ENCODE measurements around the gene CACNA1D.

The CACNA1D gene

DNA sequence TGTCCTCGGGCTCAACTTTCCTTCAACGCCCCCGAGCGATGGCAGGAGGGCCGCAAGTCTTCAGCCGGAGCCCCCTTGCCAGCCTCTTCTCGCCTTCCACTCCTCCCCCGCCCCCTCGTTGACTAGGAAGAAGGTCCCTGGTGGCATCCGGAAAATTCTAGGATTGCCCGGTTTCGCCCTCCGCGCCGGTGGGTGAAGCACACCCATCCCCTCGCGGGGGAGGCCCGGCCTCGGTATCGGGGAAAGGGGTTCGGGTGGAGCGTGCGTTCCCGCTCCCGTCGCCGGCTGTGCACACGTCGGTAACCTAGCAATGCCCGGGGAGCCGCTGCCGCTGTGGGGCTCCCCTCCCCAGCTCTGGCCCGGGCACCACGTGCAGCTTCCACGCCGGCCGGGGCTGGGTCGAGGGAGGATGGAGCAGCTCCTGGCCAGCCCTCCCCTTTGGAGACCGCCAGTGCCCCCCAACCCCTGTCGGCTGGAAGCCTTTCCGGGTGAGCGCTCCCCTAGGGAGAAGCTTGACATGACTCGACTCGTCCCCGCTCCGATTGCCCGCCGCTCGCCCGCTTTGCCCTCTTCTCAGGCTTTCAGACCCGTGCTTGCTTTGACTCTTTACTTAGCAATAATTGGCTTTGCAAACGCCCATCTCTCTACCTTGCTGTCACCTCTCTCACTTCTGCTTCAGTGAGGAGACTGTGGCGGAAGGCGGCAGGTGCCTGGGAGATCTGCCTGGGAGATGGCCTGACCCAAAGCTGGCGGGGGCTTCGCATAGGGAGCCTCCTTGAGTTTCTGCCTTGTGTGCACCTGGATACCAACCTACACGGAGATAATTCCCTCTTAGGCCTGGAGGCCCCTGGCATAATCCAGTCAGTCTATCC lies 1.3 kb downstream of the CACNA1D start:
- no peak for DNase-seq (ENCODE audit: low read depth in 3 of 3)

- no peak for DNase-seq (ENCODE audit: low read depth in 3 of 3)
Measured at GRCh38 chr3:53496392-53496670, 1.9 kb downstream of the CACNA1D start.

DNA sequence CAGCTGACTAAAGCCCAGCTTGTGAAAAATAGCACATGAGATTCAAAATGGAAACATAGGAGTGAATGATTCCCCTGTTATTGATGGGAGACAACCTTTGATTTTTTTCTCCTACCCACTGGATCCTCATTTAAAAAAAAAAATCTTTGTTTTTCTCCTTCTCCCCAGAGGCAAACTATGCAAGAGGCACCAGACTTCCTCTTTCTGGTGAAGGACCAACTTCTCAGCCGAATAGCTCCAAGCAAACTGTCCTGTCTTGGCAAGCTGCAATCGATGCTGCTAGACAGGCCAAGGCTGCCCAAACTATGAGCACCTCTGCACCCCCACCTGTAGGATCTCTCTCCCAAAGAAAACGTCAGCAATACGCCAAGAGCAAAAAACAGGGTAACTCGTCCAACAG lies 2.6 kb downstream of the CACNA1D start:
- DNase-seq (ENCODE audit: low read depth in 3 of 3), result no peak

- DNase-seq (ENCODE audit: low read depth in 3 of 3), result no peak
Measured at GRCh38 chr3:53498806-53499641, 4.6 kb downstream of the CACNA1D start.

DNA sequence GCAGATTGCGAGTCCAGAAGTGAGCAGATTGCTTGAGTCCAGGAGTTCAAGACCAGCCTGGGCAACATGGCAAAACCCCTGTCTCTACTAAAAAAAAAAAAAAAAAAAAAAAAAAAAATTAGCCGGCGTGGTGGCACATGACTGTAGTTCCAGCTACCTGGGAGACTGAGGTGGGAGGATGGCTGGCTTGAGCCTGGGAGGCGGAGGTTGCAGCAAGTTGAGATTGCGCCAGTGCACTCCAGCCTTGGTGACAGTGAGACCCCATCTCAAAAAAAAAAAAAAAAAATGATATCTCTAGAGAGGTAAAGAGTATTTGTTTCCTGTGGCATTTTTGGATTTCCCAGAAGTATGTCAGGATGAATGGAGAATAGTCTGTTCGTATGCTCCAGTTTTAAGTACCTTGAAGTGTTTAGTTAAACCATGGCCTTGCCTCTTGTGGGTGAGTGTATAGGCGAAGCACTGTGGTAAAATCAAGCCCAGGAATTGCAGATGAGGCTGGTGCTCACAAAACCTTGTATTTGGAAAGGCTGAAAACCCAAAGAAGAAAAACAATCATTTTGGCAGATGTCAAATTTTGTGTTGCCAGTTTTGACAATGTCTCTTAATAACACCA lies 5.9 kb downstream of the CACNA1D start:
- DNase-seq (ENCODE audit: low read depth in 3 of 3), result no peak

DNA sequence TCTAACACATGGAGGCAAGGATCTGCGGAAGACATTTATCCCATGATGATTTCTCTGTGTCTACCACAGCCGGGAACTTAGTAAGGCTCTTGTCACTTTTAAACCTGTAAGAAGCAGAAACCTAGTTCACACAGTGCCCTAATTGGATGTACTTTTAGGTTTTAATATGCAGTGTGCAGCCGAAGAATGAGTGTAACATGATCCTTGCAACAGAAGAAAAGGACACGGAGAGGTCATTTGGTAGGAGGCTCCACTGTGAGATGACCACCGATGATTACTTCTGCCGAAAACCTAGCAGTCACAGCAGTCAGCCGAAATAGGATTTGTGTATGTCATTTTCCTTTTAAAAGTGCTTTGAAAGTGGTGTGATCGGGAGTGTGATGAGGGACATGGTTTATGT lies 6.8 kb downstream of the CACNA1D start:
- DNase-seq (ENCODE audit: low read depth in 3 of 3), result no peak

DNA sequence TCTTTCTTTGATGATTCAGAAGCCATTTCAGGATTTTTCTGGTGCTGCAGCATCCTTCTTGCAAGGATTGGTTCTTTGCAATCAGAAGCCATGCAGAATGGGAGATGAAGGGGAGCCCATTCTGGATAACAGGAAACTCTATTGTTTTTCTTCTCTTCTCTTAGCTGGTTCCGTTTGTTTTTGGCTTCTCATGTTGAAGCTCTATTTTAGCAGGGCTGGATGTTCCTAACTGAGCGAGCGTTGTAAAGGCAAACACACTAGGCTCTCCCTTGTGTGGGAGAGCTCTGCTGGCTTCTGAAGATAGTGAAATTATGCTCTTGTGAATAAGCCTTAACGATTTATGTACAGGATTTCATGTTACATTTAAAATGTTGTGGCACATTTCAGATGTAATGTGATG lies 8.3 kb downstream of the CACNA1D start:
- DNase-seq (ENCODE audit: low read depth in 3 of 3), result no peak

DNA sequence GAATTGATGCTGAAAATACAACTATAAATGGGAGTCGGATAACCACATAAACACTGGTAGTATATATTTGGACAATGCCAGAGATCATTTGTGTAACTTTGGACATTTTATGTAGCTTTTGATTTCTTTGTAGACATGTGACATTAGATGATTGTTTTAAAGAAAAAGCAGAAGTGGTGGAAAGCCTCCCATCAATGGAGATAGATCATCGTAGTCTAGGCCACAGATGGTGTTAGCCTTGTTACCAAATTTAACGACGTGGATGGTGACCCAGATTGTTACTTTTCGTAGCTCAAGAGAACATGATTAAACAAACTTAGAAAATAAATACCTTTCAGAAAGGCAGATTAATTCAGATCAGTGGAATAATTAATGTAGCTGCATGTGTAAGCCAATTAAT lies 8.8 kb downstream of the CACNA1D start:
- no peak for DNase-seq (ENCODE audit: low read depth in 3 of 3)

DNA sequence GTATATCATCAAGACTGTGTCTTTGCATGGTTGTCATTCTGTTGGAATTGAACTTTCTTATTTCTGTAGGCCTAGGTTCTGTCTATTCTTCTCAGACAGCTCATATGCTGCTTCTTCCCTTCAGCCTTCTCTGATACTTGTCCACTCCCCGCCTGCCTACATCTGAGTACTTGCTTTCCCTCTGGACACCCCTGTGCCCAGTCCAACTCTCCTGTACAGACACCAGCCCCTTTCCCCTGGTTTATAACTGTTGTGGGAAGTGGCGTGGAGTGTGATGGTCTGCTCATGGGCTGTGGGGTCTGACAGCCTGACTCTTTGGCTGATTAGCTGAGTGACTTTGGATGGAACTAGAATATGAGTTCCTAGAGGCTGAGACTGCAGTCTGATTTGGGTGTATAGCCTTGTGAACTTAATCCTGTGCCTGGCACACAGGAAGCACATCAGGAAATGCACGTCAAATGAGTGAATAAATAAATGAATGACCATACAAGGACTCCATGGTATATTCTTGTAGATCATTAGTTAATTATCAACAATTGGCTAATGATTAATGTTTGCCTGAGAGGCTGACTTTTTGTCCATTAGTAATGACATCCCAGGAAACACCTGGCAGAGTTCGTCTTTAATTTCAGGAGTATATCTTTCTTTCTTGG lies 11.8 kb downstream of the CACNA1D start:
- no peak for DNase-seq (ENCODE audit: low read depth in 3 of 3)

GRCh38 chr3:53506763-53507145 lies 12.3 kb downstream of the CACNA1D start:
- no peak for DNase-seq (ENCODE audit: low read depth in 3 of 3)

DNA sequence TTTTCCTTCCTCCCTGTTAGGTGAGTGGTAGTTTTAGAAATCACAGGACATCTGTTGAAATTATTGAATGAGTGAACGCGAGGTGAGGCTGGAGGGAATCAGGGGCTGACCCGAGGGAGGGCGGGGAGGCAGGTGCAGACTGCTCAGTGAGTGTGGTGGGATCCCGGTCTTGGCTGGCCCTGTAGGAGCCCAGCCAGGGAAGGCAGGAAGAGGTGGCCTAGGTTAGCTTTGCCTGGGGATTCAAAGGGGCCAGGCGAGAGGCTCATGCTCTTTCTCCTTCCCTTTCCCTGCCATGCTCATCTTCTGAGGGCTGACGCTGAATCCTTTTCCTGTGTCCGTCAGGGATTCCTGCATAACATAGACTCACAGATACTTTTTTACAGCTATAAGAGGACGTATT lies 15.1 kb downstream of the CACNA1D start:
- no peak for DNase-seq (ENCODE audit: low read depth in 3 of 3)

DNA sequence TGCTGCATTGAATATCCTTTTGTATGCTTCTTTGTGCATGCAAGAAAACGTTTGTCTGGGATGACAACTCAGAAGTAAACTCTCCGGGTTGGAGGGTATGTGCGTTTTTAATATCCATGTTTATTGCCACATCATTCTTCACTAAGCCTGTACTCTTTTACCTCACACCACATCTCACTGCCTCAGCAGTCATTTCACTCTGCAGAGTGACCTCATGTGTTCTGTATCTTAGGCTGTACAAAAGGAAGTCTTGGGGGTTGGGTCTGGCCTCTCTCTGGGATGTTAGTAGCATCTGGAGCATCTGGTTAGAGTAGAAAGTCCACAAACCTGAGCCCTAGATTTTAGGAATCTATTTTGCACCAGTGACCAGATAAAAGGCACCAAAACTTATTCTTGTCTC lies 16.1 kb downstream of the CACNA1D start:
- DNase-seq (ENCODE audit: low read depth in 3 of 3), result no peak

- DNase-seq (ENCODE audit: low read depth in 3 of 3), result no peak
Measured at GRCh38 chr3:53511246-53511645, 16.8 kb downstream of the CACNA1D start.

GRCh38 chr3:53513556-53514190 lies 19.3 kb downstream of the CACNA1D start:
- no peak for DNase-seq (ENCODE audit: low read depth in 3 of 3)

DNA sequence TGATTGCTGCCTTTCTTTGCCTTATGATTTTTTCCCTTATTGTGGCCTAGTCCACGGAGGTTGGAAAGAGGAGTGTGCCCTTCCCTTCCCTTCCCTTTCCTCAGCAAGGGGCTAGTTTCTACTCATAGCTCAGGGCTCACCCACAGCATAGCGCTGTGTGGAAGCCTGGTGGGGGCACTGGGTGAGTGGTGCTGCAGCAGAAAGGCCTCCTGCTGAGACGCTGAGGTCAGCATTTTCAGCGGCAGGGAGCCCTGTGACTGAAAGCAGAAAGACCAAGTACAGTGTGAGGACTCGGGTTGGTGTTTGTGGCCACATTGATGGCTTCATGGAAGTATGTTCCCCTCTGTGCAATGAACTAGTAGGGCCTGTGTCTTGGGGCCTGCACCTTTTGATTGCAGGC lies 21.9 kb downstream of the CACNA1D start:
- no peak for DNase-seq (ENCODE audit: low read depth in 3 of 3)

DNA sequence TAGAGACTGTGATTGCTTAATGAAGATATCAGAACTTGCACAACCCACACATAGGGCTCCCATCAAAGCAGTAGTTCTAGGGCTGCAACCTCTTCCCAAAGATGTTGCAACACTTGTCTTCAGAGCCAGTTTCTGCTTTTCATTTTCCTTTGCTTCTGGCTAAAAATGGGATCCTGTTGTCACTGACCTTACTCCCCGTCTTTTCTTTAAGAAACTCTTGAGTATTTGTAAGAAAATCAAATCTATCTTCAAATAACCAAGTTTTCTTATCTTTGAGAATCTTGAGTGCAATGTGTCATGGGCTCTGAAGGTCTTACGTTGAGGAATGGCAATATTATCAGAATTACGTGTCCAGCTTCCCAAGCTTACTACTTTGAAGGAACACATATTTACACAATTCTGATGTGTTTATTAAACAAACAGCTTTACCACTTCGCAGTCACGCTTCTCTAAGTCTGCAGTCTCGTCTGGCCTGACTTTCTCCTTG lies 24.1 kb downstream of the CACNA1D start:
- no peak for DNase-seq (ENCODE audit: low read depth in 3 of 3)

DNA sequence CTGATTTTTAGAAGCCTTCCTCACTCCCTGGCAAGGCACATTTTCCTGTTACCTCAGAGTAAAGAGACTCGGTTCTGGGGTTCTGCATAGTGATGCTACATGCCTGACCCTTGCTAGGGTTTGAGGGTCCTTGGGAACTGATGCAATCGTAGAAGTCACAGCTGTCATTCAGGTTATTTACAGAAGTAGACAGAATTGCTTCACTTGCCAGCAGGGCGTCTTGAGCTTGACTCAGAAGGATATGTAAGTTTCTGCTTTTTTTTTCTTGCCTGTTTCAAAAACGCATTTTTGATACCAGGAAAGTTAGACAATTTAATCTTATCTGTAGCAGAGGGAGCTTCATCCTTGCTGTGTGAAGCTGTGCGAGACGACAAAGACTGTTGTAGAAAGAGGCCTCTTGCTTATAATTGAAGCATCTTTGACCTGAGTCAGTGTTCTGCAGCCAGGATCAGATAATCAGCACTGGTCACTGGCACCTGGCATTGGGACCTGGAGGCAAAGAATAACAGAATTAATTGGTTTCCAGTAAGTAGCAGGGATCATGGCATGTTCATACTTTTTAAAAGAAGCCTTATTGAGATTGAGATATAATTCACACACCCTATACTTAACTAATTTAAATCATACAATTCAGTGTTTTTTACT lies 24.8 kb downstream of the CACNA1D start:
- no peak for DNase-seq (ENCODE audit: low read depth in 3 of 3)

GRCh38 chr3:53523346-53523745 lies 28.9 kb downstream of the CACNA1D start:
- DNase-seq (ENCODE audit: low read depth in 3 of 3), result no peak

GRCh38 chr3:53524566-53524965 lies 30.2 kb downstream of the CACNA1D start:
- DNase-seq (ENCODE audit: low read depth in 3 of 3), result no peak

DNA sequence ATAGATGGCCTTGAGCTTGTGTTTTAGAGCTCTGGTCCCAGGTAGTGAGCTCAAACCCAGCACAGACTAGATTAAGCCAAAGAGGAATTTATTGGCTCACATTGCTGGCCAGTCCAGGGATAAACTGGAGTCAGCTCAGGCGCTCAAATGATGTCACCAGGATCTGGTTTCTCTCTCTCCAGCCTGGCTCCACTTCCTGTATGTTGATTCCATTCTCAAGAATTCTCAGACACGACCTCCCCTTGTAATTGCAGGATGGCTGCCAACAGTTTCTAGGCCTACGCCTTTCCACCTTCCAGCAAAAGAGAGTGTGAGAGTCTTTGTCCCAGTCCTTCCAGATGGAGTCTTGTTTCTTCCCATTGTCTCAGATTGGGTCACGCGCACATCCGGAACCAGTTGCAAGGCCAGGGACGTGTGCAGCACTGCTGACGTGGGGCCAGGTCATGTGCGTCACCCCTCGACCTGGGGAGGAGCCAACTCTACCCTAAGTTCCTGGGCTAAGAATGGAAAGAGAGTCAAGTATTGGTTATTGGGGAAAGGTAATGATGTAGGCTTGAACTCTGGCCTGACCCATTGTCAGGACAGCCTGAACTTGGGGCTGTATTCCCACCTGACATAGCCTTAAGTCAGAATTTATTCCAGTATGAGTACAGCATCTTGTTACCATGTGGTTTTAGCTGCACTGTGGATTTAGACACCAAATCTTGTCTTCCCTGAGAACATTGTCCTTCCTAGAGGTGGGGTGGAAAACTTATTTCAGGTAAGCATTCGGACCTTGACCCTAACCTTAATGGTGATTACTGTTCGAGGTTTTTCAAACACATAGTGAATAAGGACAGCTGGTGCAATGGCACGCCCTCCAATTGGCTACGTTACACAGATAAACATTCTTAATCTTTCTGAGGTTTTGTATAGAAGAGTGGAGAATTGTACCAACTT lies 31.6 kb downstream of the CACNA1D start:
- DNase-seq (ENCODE audit: low read depth in 3 of 3), result no peak
